Kidney (tissue), 14 donors: ENCODE data around the gene PRSS27. TPM values are rescaled to one million over a fixed set of nuclear protein-coding genes. Genes with fewer than 3 reads are reported as not detected.
A peak's percentile ranks its signal among the peaks of the same experiment; 100 is the strongest.

Experiments
- DNase-seq, 5 donors: peaks; one replicate each; pipeline ENCODE4 v3.0.0-alpha.2; 2013 to 2020
- FAIRE-seq: peaks from 2 replicates; lab custom pipeline; 2012; peaks lifted over from hg19 to GRCh38; lab: Jason Lieb, UNC
- H3K27ac ChIP-seq, 2 donors: one replicate each; pipeline ENCODE4 v1.7.0; 2013; ENCODE audit warnings: low read depth in 2 of 2, low read length in 2 of 2, inconsistent platforms in 1 of 2
- H3K27me3 ChIP-seq: one replicate; pipeline ENCODE4 v1.7.1; 2013; ENCODE audit warnings: low read length, inconsistent platforms; ENCODE audit not compliant: control insufficient read depth, insufficient read depth
- H3K36me3 ChIP-seq, 3 donors: one replicate each; pipeline versions ENCODE4 v1.7.0 to v1.7.1; 2013; ENCODE audit warnings: low read length in 3 of 3, control low read depth in 1 of 3, inconsistent platforms in 1 of 3; ENCODE audit not compliant: insufficient read depth in 3 of 3, control insufficient read depth in 2 of 3
- H3K4me1 ChIP-seq, 3 donors: one replicate each; pipeline versions ENCODE4 v1.7.0 to v1.7.1; 2013; ENCODE audit warnings: low read length in 3 of 3, inconsistent platforms in 1 of 3, low read depth in 1 of 3; ENCODE audit not compliant: control insufficient read depth in 2 of 3, insufficient read depth in 2 of 3
- H3K4me3 ChIP-seq, 3 donors: one replicate each; pipeline versions ENCODE4 v1.7.0 to v1.8.1; 2013; ENCODE audit warnings: low read length in 3 of 3, control low read depth in 1 of 3, inconsistent platforms in 1 of 3
- H3K9ac ChIP-seq, 3 donors: one replicate each; pipeline versions ENCODE4 v1.7.0 to v1.7.1; 2013; ENCODE audit warnings: low read length in 3 of 3, control low read depth in 1 of 3, inconsistent platforms in 1 of 3
- H3K9me3 ChIP-seq, 3 donors: one replicate each; pipeline versions ENCODE4 v1.7.0 to v1.7.1; 2013; ENCODE audit warnings: low read length in 3 of 3, control low read depth in 1 of 3, inconsistent platforms in 1 of 3; ENCODE audit not compliant: control insufficient read depth in 2 of 3, insufficient read depth in 1 of 3
- CTCF ChIP-seq: IDR thresholded peaks from 3 replicates; pipeline ENCODE4 v1.5.1; 2012; ENCODE audit warnings: mild to moderate bottlenecking, moderate library complexity, borderline replicate concordance; ENCODE audit not compliant: insufficient read depth; ENCODE audit errors: extremely low read depth
- intact Hi-C: fragments of 100-400 bp; cut with DNase I; formaldehyde crosslinking; loops from one replicate; pipeline ENCODE4 v1.11.1; 2022
- polyA plus RNA-seq: library from polyadenylated mRNA; stranded (reverse); fragments of 350-450 nt; fragmentation: Illumina TruSeq; extraction: RNeasy Lipid Tissue Mini Kit (QIAGEN cat#74804); gene quantifications from one replicate; pipeline ENCODE4 v1.2.3, GENCODE V29; 2014; ENCODE audit warnings: low read depth, low replicate concordance; ENCODE audit not compliant: insufficient read depth
- total RNA-seq: library from RNA; stranded (reverse); fragmentation: NEBNext Ultra II Directional; extraction: Animal tissue kit (Norgen Biotek cat#: 25700); gene quantifications from one replicate; pipeline ENCODE4 v1.2.1, GENCODE V29; 2021
- donor health status: control.
- donor health status: control.
- donor health status: control.
- donor health status: control.
- donor health status: control.
- donor health status: DM: yes; HTN: yes; CAD: no.
- donor health status: Normal renal cell carcinoma (clear cell type).

PRSS27 gene
- total and polyA plus RNA-seq, 2 donors from 2014 or later = 0.41 to 2.1 TPM

GRCh38 chr16:2749476-2749875 is 29.5 kb upstream of the PRSS27 start:
- Histone ChIP-seq H3K27me3 (no peaks in the 10 kb centered on the region), H3K9ac (no peak overlapping the region), H3K4me3 (no peak overlapping the region), H3K27ac (no peak overlapping the region), H3K36me3 (no peaks in the 10 kb centered on the region), H3K4me1 (peaks cover 0 to 6% (median under 1%) of the 10 kb centered on the region in 3 donors), H3K9me3 (peaks cover 0 to 5% (median 0%) of the 10 kb centered on the region in 3 donors)
- DNase-seq (peak in 1 of 5 donors; percentile 58), FAIRE-seq (no peak)
- no peak for TF ChIP-seq CTCF
- intact Hi-C loops = no loop called here

GRCh38 chr16:2748757-2749455 is 28.9 kb upstream of the PRSS27 start:
- TF ChIP-seq CTCF = no peak
- no peak overlapping the region for H3K4me3 ChIP-seq
- DNase-seq (peak in 1 of 5 donors; percentile 37), FAIRE-seq (no peak)
- peaks cover 0 to 5% (median 0%) of the 10 kb centered on the region in 3 donors for H3K9me3 ChIP-seq
- no peaks in the 10 kb centered on the region for H3K36me3 ChIP-seq
- H3K27me3 ChIP-seq = no peaks in the 10 kb centered on the region
- intact Hi-C loops = no loop called here
- H3K4me1 ChIP-seq = peaks cover 0 to 3% (median 0%) of the 10 kb centered on the region in 3 donors
- H3K27ac ChIP-seq = no peak overlapping the region
- H3K9ac ChIP-seq = no peak overlapping the region

- no peak overlapping the region for H3K4me3 ChIP-seq
- H3K27ac ChIP-seq = no peak overlapping the region
- H3K4me1 ChIP-seq = no peaks in the 10 kb centered on the region
- no peak for TF ChIP-seq CTCF
- DNase-seq = peak in 1 of 5 donors; percentile 57
- H3K36me3 ChIP-seq = no peaks in the 10 kb centered on the region
- intact Hi-C loops = no loop called here
- H3K9me3 ChIP-seq = no peaks in the 10 kb centered on the region
- no peak for FAIRE-seq
- no peak overlapping the region for H3K9ac ChIP-seq
- H3K27me3 ChIP-seq = no peaks in the 10 kb centered on the region
These were observed 25.9 kb upstream of the PRSS27 start for GRCh38 chr16:2745961-2746360.
